IMR-90 (cell line): ENCODE results near the gene KRCC1. TPM values are rescaled to one million over a fixed set of nuclear protein-coding genes. Genes with fewer than 3 reads are reported as not detected.

Source experiments
- ATAC-seq: fragments of 200-7000 bp; cut with Tn5 transposase; 2 replicates; pipeline ENCODE4 v1.9.1; 2020; ENCODE audit warnings: low read depth, mild to moderate bottlenecking, moderate library complexity
- BruUV-seq: library from RNA; stranded (reverse); fragments of 400-500 nt; replicated peaks from 2 replicates; lab custom pipeline; 2021; lab: Mats Ljungman, UMichigan
- CTCF ChIA-PET: fragments of 300-600 bp; formaldehyde crosslinking; extraction: SDS; loops from one replicate; lab custom pipeline; 2021; ENCODE audit warnings: antibody characterized with exemption; lab: Yijun Ruan, JAX
- POLR2A ChIA-PET: fragments of 300-600 bp; sonication (Branson Sonifier 250); formaldehyde crosslinking; loops from one replicate; lab custom pipeline; 2022; ENCODE audit warnings: antibody characterized with exemption; ENCODE audit not compliant: unreplicated experiment; lab: Charles Lee
- DNase-seq: peaks from one replicate; pipeline ENCODE4 v3.0.0; 2013
- H2AFZ ChIP-seq: replicated peaks from 2 replicates; pipeline ENCODE3; 2013; ENCODE audit warnings: low read length, mild to moderate bottlenecking; ENCODE audit not compliant: poor library complexity
- H2AK5ac ChIP-seq: 2 replicates; pipeline ENCODE4 v1.6.1; 2013; ENCODE audit warnings: low read depth, low read length, inconsistent platforms
- H2AK9ac ChIP-seq: replicated peaks from 2 replicates; pipeline ENCODE3; 2013; ENCODE audit warnings: mild to moderate bottlenecking, low read depth, low read length, moderate library complexity; ENCODE audit not compliant: poor library complexity
- H2BK120ac ChIP-seq: 2 replicates; pipeline ENCODE4 v1.6.1; 2013; ENCODE audit warnings: low read depth, low read length, inconsistent platforms
- H2BK15ac ChIP-seq: 3 replicates; pipeline ENCODE4 v1.6.1; 2013; ENCODE audit warnings: low read depth, low read length, inconsistent platforms
- H2BK20ac ChIP-seq: 2 replicates; pipeline ENCODE4 v1.6.1; 2013; ENCODE audit warnings: low read depth, mild to moderate bottlenecking, inconsistent platforms, low read length, moderate library complexity
- H2BK5ac ChIP-seq: 2 replicates; pipeline ENCODE4 v1.6.1; 2013; ENCODE audit warnings: mild to moderate bottlenecking, low read depth, low read length, inconsistent platforms; ENCODE audit not compliant: poor library complexity, severe bottlenecking
- H3K14ac ChIP-seq: replicated peaks from 2 replicates; pipeline ENCODE4 v1.6.1; 2013; ENCODE audit warnings: low read depth, low read length, inconsistent platforms
- H3K18ac ChIP-seq: 2 replicates; pipeline ENCODE4 v1.6.1; 2013; ENCODE audit warnings: low read depth, low read length, control low read depth
- H3K23ac ChIP-seq: 2 replicates; pipeline ENCODE4 v1.6.1; 2013; ENCODE audit warnings: low read depth, low read length, inconsistent platforms
- H3K27ac ChIP-seq: 2 replicates; pipeline ENCODE4 v1.5.1; 2013; ENCODE audit warnings: mild to moderate bottlenecking, control low read depth, low read length; ENCODE audit not compliant: insufficient read depth
- H3K27me3 ChIP-seq: 2 replicates; pipeline ENCODE4 v1.6.1; 2013; ENCODE audit warnings: low read length; ENCODE audit not compliant: control insufficient read depth, insufficient read depth
- H3K36me3 ChIP-seq: 2 replicates; pipeline ENCODE4 v1.6.1; 2013; ENCODE audit warnings: low read length, mixed read lengths; ENCODE audit not compliant: control insufficient read depth, insufficient read depth
- H3K4ac ChIP-seq: 2 replicates; pipeline ENCODE4 v1.6.1; 2013; ENCODE audit warnings: low read depth, low read length, inconsistent platforms
- H3K4me1 ChIP-seq: 2 replicates; pipeline ENCODE4 v1.6.1; 2013; ENCODE audit warnings: low read length, mixed read lengths; ENCODE audit not compliant: control insufficient read depth, insufficient read depth
- H3K4me2 ChIP-seq: 2 replicates; pipeline ENCODE4 v1.6.1; 2013; ENCODE audit warnings: low read depth, mild to moderate bottlenecking, control low read depth, low read length, moderate library complexity
- H3K4me3 ChIP-seq: 2 replicates; pipeline ENCODE4 v1.5.1; 2013; ENCODE audit warnings: low read depth, mild to moderate bottlenecking, control low read depth, low read length, moderate library complexity; ENCODE audit not compliant: insufficient read depth
- H3K56ac ChIP-seq: 2 replicates; pipeline ENCODE4 v1.6.1; 2013; ENCODE audit warnings: low read length, inconsistent platforms; ENCODE audit not compliant: insufficient read depth; ENCODE audit errors: extremely low read depth
- H3K79me1 ChIP-seq, 2 experiments: 2 replicates each; pipeline ENCODE4 v1.6.1; 2013; ENCODE audit warnings: low read length in 2 of 2, inconsistent platforms in 1 of 2, low read depth in 1 of 2
- H3K9ac ChIP-seq: 2 replicates; pipeline ENCODE4 v1.6.1; 2013; ENCODE audit warnings: low read depth, low read length, control low read depth
- H3K9me1 ChIP-seq: 2 replicates; pipeline ENCODE4 v1.6.1; 2013; ENCODE audit warnings: low read length, inconsistent platforms; ENCODE audit not compliant: insufficient read depth
- H3K9me3 ChIP-seq: 2 replicates; pipeline ENCODE4 v1.6.1; 2013; ENCODE audit warnings: low read length; ENCODE audit not compliant: control insufficient read depth, insufficient read depth
- H4K20me1 ChIP-seq: 2 replicates; pipeline ENCODE4 v1.6.1; 2013; ENCODE audit warnings: low read length, inconsistent platforms; ENCODE audit not compliant: insufficient read depth
- H4K5ac ChIP-seq: 2 replicates; pipeline ENCODE4 v1.6.1; 2013; ENCODE audit warnings: mild to moderate bottlenecking, low read depth, low read length, control low read depth
- H4K8ac ChIP-seq, 2 experiments: 2 replicates each; pipeline ENCODE4 v1.6.1; 2013; ENCODE audit warnings: low read depth in 2 of 2, low read length in 2 of 2, control low read depth in 1 of 2, inconsistent platforms in 1 of 2
- H4K91ac ChIP-seq: 2 replicates; pipeline ENCODE4 v1.6.1; 2013; ENCODE audit warnings: low read depth, low read length, inconsistent platforms; ENCODE audit not compliant: insufficient read depth
- BHLHE40 ChIP-seq: fragments of 150-350 bp; IDR thresholded peaks from 2 replicates; pipeline ENCODE4 v1.6.1; 2016; ENCODE audit warnings: mild to moderate bottlenecking, low read depth, low read length
- CTCF ChIP-seq: conservative IDR thresholded peaks from 2 replicates; pipeline ENCODE4 v1.5.1; 2012; ENCODE audit warnings: mild to moderate bottlenecking, low read depth, low read length, improper control_type of control experiment
- ELK1 ChIP-seq: fragments of 150-350 bp; IDR thresholded peaks from 2 replicates; pipeline ENCODE4 v1.6.1; 2016; ENCODE audit warnings: low read depth, mild to moderate bottlenecking, low read length, moderate library complexity, borderline replicate concordance
- MXI1 ChIP-seq: IDR thresholded peaks from 2 replicates; pipeline ENCODE4 v1.6.1; 2012; ENCODE audit warnings: low read depth, mild to moderate bottlenecking, low read length, moderate library complexity, borderline replicate concordance
- RAD21 ChIP-seq: IDR thresholded peaks from 2 replicates; pipeline ENCODE4 v1.6.1; 2012; ENCODE audit warnings: low read length, improper control_type of control experiment
- RFX5 ChIP-seq: IDR thresholded peaks from 2 replicates; pipeline ENCODE4 v1.8.0; 2012; ENCODE audit warnings: low read depth, mild to moderate bottlenecking, low read length, moderate library complexity
- SMC3 ChIP-seq: fragments of 150-350 bp; IDR thresholded peaks from 2 replicates; pipeline ENCODE4 v1.6.1; 2016; ENCODE audit warnings: low read depth, mild to moderate bottlenecking, antibody characterized with exemption, low read length, moderate library complexity
- USF2 ChIP-seq: fragments of 150-350 bp; IDR thresholded peaks from 2 replicates; pipeline ENCODE4 v1.6.1; 2017; ENCODE audit warnings: mild to moderate bottlenecking, antibody characterized with exemption, low read length, low read depth
- WGBS, 2 experiments: methylation state at CpG; one replicate each; pipeline versions ENCODE4 v1.1.5 to v1.1.7; 2013; ENCODE audit warnings: missing lambda C conversion rate in 2 of 2; ENCODE audit not compliant: insufficient read length in 1 of 2; ENCODE audit errors: extremely low coverage in 2 of 2; 5-methylcytosine and 5-hydroxymethylcytosine counted together
- dilution Hi-C: fragments of 300-500 bp; cut with HindIII; formaldehyde crosslinking; loops from one replicate; pipeline ENCODE4 v1.14.3; 2018; ENCODE audit warnings: low sequenced_read_pairs; ENCODE audit not compliant: unreplicated experiment
- in situ Hi-C: fragments of 300-500 bp; cut with MboI; formaldehyde crosslinking; loops from 3 replicates; pipeline ENCODE4 v1.14.3; 2019; ENCODE audit warnings: low sequenced_read_pairs, inconsistent platforms, mixed read lengths
- intact Hi-C: fragments of 100-400 bp; cut with micrococcal nuclease; formaldehyde crosslinking; loops from 2 replicates; pipeline ENCODE4 v1.10.0; 2022
- polyA plus RNA-seq, 3 experiments: library from polyadenylated mRNA; depleted of rRNA; stranded (reverse); fragments of >200 nt; gene quantifications; 2 replicates each; pipeline ENCODE4 v1.2.3, GENCODE V29; 2012; ENCODE audit warnings: low replicate concordance in 1 of 3
- total RNA-seq: library from RNA; depleted of rRNA; stranded (reverse); fragments of >200 nt; gene quantifications from 2 replicates; pipeline ENCODE4 v1.2.3, GENCODE V29; 2012

The KRCC1 gene
- total and polyA plus RNA-seq, 2 of the 4 experiments (the other 2 are of a cell fraction), result 14.3 to 16.5 TPM

- H3K18ac ChIP-seq, result no peak overlapping the region
- 0 out of 4 replicates have a peak overlapping the region, but pooled peaks of 1 of the 2 experiments have one; percentile 25 for H4K8ac ChIP-seq
- H3K36me3 ChIP-seq, result no peaks in the 10 kb centered on the region; the same call in 1 of the 2 replicates
- no peak overlapping the region for H2AK5ac ChIP-seq
- H2BK5ac ChIP-seq, result no peak overlapping the region
- POLR2A ChIA-PET, result no interaction called here
- peaks cover 13% of the 10 kb centered on the region for H3K9me1 ChIP-seq
- no peak overlapping the region for H3K4me2 ChIP-seq
- no peak overlapping the region for H3K27ac ChIP-seq
- BruUV-seq, result no TSS peak
- H2AK9ac ChIP-seq, result no peak overlapping the region
- no peak overlapping the region for H2BK20ac ChIP-seq
- no peak overlapping the region for H3K4me3 ChIP-seq
- no peak overlapping the region for H3K4ac ChIP-seq
- dilution Hi-C loops (no loop called here), intact Hi-C loops (no loop called here), in situ Hi-C loops (loop anchor here (25.0 kb wide), 1 partner anchor 605 kb away; no protein-coding TSS in a partner anchor)
- H3K14ac ChIP-seq, result no peak overlapping the region
- peaks cover 11% of the 10 kb centered on the region for H3K4me1 ChIP-seq
- CTCF ChIA-PET, result no interaction called here
- no peak overlapping the region for H3K56ac ChIP-seq
- no peaks in the 10 kb centered on the region for H4K20me1 ChIP-seq
- TF ChIP-seq BHLHE40 (no peak), ELK1 (no peak), MXI1 (no peak), RFX5 (no peak), CTCF (no peak), RAD21 (no peak), USF2 (no peak), SMC3 (no peak)
- 80% methylated on average over 1 of the region's 4 CpGs; no CpG with 5 or more reads in 1 of the 2 experiments for WGBS, 2 experiments
- no peak for DNase-seq
- no peak overlapping the region for H2BK15ac ChIP-seq
- no peak overlapping the region for H2BK120ac ChIP-seq
- H4K5ac ChIP-seq, result peak overlapping the region; percentile 25; the same call in 1 of the 2 replicates
- ATAC-seq, result no peak
- no peak overlapping the region for H2AFZ ChIP-seq
- peaks cover 7% of the 10 kb centered on the region for H3K27me3 ChIP-seq
- peaks cover 15 to 32% of the 10 kb centered on the region in 2 experiments for H3K79me1 ChIP-seq
- H4K91ac ChIP-seq, result no peak overlapping the region
- no peak overlapping the region for H3K23ac ChIP-seq
- no peak overlapping the region for H3K9ac ChIP-seq
- no peaks in the 10 kb centered on the region for H3K9me3 ChIP-seq
These were observed 1.9 kb upstream of the KRCC1 start for GRCh38 chr2:88057437-88057844.
